Glomerular visceral epithelial cell (primary cell): ENCODE measurements around the gene VLDLR.
"Not testable (repeated sequence)": the region's sequence is repeated elsewhere in the genome, so short reads cannot be mapped to it uniquely, and the experiment has no call there.

Source experiments
- DNase-seq: peaks from one replicate; pipeline ENCODE4 v3.0.0-alpha.2; 2016; ENCODE audit errors: extremely low spot score

Gene VLDLR

GRCh38 chr9:2663461-2664173 is 42.0 kb downstream of the VLDLR start:
- DNase-seq = no peak

DNA sequence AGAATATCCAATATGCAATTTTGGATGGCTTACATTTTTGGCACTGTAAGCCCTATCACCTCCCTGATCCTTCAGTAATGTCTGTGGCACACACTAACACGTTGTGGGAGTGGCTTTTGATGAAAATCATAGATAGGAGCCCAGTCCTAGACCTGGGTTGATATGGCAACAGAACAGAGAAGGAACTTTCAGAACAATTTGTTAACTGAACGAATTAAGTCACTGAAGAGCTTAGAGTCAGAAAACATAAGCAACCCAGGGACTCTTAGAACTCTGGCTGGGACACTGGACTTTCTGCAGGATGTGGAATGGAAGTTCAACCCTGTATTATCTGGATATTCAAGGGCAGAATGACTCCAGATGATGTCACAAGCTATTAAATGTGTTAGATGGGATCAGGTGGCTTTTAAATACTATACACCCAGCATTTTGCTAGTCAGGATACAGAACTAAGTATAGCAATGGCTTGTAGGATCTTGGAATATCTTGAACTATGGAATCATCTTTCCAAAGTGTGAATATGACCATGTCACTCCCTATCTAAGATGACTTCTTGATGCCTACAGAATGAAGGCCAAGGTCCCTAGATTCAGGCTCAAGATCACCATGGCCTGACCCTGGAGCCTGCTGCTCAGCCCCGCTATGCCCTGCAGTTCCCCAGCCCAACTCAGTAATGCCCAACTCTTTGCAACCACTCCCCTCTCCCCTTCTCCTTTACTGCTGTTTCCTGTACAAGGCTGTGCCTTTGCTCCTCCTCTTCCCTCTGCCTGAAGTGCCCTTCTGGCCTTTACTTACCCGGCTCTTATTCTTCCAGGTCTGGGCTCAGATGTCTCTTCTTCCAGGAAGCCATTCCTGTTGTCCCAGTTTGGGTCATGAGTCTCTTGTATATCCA is 42.8 kb downstream of the VLDLR start:
- DNase-seq = no peak

- DNase-seq = no peak
Observed at GRCh38 chr9:2666569-2666968, 45.0 kb downstream of the VLDLR start.

GRCh38 chr9:2673161-2673560 is 51.6 kb downstream of the VLDLR start:
- no peak for DNase-seq

GRCh38 chr9:2674141-2674824 is 52.7 kb downstream of the VLDLR start:
- no peak for DNase-seq

DNA sequence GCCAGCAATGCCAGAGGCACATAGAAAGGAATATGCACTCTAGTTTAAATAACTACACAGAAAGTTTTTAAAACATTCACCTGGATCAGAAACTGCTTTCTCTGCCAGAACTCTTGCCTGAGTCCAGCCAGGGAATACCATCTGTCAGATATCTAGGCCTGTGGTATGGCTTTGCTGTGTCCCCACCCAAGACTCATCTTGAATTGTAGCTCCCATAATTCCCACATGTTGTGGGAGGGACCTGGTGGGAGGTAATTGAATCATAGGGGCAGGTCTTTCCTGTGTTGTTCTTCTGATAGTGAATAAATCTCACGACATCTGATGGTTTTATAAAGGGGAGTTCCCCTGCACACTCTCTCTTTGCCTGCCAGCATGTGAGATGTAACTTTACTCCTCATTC is 54.2 kb downstream of the VLDLR start:
- no peak for DNase-seq

- peak; percentile 25 for DNase-seq
Observed at GRCh38 chr9:2676466-2676865, 54.9 kb downstream of the VLDLR start.

- no peak for DNase-seq
Observed at GRCh38 chr9:2677915-2678889, 56.6 kb downstream of the VLDLR start.

DNA sequence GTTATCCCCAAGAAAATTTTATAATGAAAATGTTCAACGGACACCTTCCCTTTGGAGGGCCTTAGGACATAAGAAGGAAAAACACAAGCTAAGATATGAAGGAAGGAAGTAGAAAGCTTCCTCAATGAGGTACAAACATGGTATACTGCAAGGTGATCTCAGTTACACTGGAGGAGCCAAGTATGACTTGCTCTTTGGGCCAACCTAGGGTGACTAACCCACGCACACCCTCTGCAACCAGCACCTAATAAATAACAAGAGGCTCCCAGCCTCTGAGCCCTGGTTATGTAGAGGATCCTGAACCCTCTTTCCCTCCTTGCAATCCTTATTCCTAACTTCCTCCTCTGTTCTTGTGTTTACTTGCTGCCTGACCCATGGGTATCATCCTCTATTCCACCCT is 57.4 kb downstream of the VLDLR start:
- DNase-seq = no peak

DNA sequence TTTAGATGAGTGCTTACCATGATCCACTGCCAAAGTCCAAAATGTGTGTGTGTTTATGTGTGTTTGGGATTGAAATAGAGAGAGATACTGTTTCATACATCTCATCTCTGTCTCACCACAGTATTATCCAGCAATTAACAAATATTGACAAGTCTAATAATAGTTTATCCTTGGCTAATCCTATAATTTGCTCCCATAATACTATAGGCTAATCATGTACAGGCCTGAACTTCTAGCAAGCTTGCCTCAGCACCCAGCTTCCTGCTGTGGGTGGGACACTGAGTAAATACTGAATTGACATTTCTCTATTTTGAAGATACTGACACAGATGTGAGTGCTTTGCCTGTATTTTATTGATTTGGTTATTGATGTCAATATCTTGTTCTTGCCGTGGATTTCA is 60.4 kb downstream of the VLDLR start:
- DNase-seq = no peak

GRCh38 chr9:2686911-2687310 is 65.3 kb downstream of the VLDLR start:
- no peak for DNase-seq

GRCh38 chr9:2688636-2689035 is 67.0 kb downstream of the VLDLR start:
- DNase-seq = no peak

DNA sequence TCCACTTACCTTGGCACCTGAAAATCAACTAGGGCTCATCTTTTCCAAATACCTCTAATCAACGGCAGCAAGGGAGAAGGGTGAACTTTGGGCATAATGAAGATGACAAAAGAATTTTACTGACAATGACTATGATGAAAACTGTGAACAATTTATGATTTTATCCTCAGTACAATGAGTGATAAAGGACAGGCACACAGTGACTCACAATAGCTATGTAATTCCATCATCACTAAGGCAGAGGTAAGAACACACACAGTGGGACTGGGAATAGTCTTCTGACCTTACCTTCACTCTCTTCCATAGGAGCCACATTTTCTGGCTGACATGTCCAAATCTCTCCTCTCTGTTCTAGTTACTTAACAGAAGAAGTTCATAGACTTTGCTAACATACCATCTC is 69.6 kb downstream of the VLDLR start:
- DNase-seq = no peak

DNA sequence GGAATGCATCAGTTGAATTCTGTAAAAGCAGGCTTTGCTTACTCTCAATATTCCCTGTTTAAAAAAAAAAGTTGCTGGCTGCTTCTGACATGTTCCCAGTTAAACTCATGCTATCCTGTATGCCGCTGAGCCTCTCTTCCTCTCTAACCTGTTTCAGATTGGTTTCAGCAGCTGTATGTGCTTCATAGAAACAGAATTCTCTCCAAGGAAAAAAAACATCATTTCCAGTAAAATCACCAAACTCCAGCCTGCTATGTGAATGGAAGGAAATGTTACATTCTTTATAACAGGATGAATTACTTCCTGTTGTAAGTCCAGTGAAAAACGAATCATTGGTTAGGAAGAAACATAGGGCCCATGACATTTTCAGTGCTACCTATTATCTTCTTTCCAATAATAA is 70.0 kb downstream of the VLDLR start:
- no peak for DNase-seq

GRCh38 chr9:2693056-2693455 is 71.5 kb downstream of the VLDLR start:
- no peak for DNase-seq

DNA sequence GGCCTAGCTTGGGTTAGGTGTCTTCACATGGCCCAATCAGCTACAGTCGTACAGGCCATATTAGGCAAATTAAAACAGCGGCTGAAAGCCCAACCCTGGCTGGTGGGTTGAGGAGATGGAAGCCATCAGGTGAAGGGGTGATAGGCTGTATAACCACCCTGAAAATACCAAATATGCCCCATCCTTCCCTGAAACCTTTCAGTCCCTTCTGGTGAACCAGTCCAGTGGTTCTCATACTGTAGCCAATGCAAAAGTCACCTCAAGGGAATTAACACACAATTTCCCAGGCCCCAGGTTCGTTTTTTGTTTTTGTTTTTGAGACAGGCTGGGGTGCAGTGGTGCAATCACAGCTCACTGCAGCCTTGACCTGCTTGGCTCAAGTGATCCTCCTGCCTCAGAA is 75.9 kb downstream of the VLDLR start:
- DNase-seq = no peak

DNA sequence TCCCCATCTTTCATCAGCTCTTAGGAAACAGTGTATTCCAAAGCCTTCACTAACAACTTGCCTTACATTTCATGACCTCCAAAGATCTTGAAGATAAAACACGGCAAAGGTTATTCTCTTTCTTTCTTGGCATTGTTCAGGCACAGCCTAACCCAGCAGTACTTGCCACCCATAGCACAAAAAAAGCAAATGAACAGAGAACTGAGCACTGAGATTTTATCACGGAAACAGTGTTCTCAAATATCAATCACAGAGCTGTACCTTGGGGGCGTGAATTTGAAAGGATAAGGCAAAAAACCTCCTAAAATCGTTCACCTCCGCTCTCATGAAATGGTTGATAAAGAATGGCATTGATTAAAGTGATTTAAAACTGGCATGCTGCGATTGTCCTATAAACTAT is 78.8 kb downstream of the VLDLR start:
- no peak for DNase-seq

- no peak for DNase-seq
Observed at GRCh38 chr9:2700909-2701550, 79.4 kb downstream of the VLDLR start.

- DNase-seq = no peak
Observed at GRCh38 chr9:2704504-2704903, 82.9 kb downstream of the VLDLR start.

DNA sequence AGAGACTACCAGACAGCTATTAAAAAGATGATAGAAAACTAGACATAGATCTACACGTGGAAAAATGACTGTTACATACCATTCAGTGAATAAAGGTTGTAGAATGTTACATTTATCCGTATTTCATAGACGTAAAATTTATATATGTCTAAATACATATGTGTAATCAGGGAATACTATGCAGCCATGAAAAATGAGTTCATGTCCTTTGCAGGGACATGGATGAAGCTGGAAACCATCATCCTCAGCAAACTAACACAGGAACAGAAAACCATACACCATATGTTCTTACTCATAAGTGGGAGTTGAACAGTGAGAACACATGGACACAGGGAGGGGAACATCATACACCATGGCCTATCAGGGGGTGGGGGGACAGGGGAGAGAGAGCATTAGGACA is 85.7 kb downstream of the VLDLR start:
- DNase-seq = not testable (repeated sequence)
